ENCODE data around the gene BCAR3.
"Not testable (repeated sequence)": the region's sequence is repeated elsewhere in the genome, so short reads cannot be mapped to it uniquely, and the experiment has no call there.

BCAR3 gene

DNA sequence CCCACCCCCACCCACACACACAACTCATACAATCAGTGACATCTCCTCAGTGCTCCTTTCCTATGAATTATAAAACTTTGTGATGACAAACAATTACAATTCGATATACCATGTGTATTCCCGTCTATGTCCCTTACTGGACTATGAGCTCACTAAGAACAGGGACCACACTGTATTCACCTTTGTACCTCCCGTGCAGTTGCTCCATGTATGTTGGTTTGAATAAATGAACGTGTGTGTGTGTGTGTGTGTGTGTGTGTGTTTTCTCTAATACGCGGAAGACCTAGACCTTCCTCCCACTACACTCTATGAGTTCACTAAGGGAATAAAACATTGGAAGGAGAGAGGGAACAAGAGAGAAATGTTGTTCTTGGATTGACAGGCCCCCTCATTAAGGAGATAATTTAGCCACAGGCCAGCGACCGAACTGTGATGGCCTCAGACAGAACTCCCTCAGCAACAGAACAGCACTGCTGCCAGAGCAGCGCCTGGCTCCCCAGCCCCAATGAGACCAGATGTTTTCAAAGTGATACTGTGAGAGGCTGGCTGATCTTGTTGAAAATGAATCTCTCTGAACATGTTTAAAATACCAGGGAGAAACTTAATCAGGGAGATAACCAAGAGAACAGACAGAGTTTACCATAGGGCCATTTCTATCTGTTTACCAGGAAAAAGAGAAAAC is 21.7 kb downstream of the BCAR3 start:
- H3K4me3 ChIP-seq (ENCODE audit: low read length) = no peak overlapping the region
- no peak for TF ChIP-seq ZNF274 (IDR thresholded peaks at IDR 0.05; ENCODE audit: low read depth, low read length)

- no peak for TF ChIP-seq ZNF274 (IDR thresholded peaks at IDR 0.05; ENCODE audit: low read depth, low read length)
- no peak overlapping the region for H3K4me3 ChIP-seq (ENCODE audit: low read length)
Measured at GRCh38 chr1:93658188-93658587, 23.4 kb downstream of the BCAR3 start.

DNA sequence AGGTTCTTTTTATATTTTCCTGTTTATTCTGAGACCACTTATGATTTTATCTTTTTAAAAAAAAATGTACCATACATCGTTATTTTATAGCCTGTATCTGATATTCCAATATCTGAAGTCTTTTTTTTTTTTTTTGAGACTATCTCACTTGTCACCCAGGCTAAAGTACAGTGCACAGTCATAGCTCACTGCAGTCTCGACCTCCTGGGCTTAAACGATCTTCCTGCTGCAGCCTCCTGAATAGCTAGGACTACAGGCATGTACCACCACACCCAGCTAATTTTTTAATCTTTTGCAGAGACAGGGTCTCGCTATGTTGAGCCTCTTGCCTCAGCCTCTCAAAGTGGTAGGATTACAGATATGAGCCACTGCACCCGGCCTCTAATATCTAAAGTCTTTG is 25.1 kb downstream of the BCAR3 start:
- H3K4me3 ChIP-seq (ENCODE audit: low read length) = no peak overlapping the region
- TF ChIP-seq ZNF274 (IDR thresholded peaks at IDR 0.05; ENCODE audit: low read depth, low read length) = no peak

- H3K4me3 ChIP-seq (ENCODE audit: low read length) = no peak overlapping the region
- TF ChIP-seq ZNF274 (IDR thresholded peaks at IDR 0.05; ENCODE audit: low read depth, low read length) = no peak
Measured at GRCh38 chr1:93653656-93654055, 28.0 kb downstream of the BCAR3 start.

DNA sequence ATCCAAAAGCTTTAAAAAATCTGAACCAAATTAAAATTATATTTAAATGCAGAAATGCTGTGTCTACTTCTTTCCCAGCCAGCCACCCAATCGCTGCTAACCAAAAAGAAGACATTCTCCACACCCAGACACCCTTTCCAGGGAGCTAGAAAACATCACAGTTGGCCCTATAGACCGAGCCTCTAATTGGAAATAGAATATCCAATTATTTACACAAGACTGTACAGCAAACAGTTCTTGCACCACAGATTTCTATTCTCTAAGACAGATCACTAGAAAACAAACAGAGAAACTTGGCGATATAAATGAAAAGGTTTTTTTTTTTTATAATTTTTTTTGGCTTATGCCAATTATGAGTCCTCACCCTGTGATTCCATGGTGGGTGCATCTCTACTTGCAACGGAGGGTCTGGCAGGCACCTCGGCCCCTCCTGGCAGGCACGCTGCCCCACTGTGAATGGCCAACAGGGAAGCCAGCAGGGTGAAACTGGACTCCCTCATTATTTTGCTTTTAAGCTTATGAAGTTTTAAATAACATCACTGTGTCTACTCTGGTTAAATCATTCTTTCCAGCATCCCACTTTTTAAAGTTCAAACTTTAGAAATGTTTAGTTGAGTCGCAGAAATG is 29.2 kb downstream of the BCAR3 start:
- no peak overlapping the region for H3K4me3 ChIP-seq (ENCODE audit: low read length)

GRCh38 chr1:93651695-93652094 is 29.9 kb downstream of the BCAR3 start:
- no peak for TF ChIP-seq ZNF274 (IDR thresholded peaks at IDR 0.05; ENCODE audit: low read depth, low read length)

More for the DNA sequence above, 29.2 kb downstream of the BCAR3 start:
- no peak for TF ChIP-seq ZNF274 (IDR thresholded peaks at IDR 0.05; ENCODE audit: low read depth, low read length)

GRCh38 chr1:93650159-93650558 is 31.5 kb downstream of the BCAR3 start:
- not testable (repeated sequence) for H3K4me3 ChIP-seq (ENCODE audit: low read length)

More at GRCh38 chr1:93651695-93652094, 29.9 kb downstream of the BCAR3 start:
- no peak overlapping the region for H3K4me3 ChIP-seq (ENCODE audit: low read length)

DNA sequence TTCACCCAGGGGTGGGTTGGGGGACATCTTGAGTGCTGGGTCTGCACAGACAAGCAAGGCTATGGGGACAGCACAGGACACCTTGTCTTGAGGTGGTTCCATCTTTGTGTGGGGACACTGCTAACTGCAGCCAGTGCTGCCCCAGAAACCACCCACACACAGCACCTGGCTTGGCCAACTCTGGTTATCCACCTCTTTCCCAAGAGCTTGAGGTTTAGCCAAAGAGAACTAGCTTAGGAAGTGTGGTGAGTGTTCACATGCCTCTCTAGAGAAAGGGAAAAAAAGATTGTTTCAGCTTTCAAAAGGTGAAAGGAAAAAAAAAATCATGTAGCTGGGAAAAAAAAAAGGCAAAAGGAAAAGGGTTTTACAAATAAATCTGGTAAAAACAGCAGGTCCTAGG is 32.4 kb downstream of the BCAR3 start:
- no peak overlapping the region for H3K4me3 ChIP-seq (ENCODE audit: low read length)
- TF ChIP-seq ZNF274 (IDR thresholded peaks at IDR 0.05; ENCODE audit: low read depth, low read length) = no peak

GRCh38 chr1:93648656-93649055 is 33.0 kb downstream of the BCAR3 start:
- H3K4me3 ChIP-seq (ENCODE audit: low read length) = no peak overlapping the region
- TF ChIP-seq ZNF274 (IDR thresholded peaks at IDR 0.05; ENCODE audit: low read depth, low read length) = no peak

DNA sequence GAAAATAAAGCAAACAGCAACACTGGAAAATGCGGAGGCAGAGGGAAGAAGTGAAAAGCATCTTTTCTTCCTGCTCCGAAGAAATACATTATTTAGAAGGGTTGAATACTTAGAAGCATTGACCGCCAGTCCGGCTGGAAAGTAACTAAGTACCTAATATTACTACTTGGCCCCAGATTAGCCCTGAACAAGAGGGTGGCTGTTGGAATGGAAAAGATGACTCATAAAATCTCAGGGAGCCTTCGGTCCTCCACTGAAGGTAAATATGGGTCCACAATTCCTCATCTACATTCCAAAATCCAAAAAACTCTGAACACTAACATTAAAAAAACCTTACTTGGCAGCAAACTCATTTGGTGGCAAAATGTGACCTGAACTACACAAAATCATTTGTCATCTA is 40.1 kb downstream of the BCAR3 start:
- H3K4me3 ChIP-seq (ENCODE audit: low read length) = no peak overlapping the region
- no peak for TF ChIP-seq ZNF274 (IDR thresholded peaks at IDR 0.05; ENCODE audit: low read depth, low read length)

GRCh38 chr1:93640656-93641440 is 40.8 kb downstream of the BCAR3 start:
- H3K4me3 ChIP-seq (ENCODE audit: low read length) = no peak overlapping the region
- no peak for TF ChIP-seq ZNF274 (IDR thresholded peaks at IDR 0.05; ENCODE audit: low read depth, low read length)

DNA sequence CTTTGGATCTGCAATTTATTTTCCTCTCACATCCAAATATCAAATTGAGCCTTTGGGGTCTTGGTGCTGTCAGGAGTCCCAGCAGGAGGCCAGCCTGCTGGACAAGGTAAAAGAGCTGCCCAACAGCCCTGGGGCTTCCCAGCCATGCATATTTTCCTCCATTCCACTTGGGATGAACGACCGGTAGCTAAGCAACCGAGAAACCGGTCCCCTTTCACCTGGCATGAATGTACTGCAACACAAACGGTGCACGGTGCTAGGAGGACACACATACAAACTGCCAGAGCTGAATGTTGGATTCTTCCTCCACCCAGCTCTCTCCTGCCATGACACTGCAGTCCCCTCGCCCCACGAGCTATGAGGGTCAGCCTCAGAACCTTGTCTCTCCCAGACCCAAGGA is 42.7 kb downstream of the BCAR3 start:
- TF ChIP-seq ZNF274 (IDR thresholded peaks at IDR 0.05; ENCODE audit: low read depth, low read length) = no peak
- H3K4me3 ChIP-seq (ENCODE audit: low read length) = no peak overlapping the region

GRCh38 chr1:93638307-93638847 is 43.3 kb downstream of the BCAR3 start:
- TF ChIP-seq ZNF274 (IDR thresholded peaks at IDR 0.05; ENCODE audit: low read depth, low read length) = no peak
- no peak overlapping the region for H3K4me3 ChIP-seq (ENCODE audit: low read length)

GRCh38 chr1:93636712-93637111 is 44.9 kb downstream of the BCAR3 start:
- no peak overlapping the region for H3K4me3 ChIP-seq (ENCODE audit: low read length)
- no peak for TF ChIP-seq ZNF274 (IDR thresholded peaks at IDR 0.05; ENCODE audit: low read depth, low read length)

Data from GM08714 (cell line).